ENCODE measurements around the gene FAM168A. TPM values are rescaled to one million over a fixed set of nuclear protein-coding genes. Genes with fewer than 3 reads are reported as not detected.

The FAM168A gene
- total RNA-seq, 1 experiment from 2014 or later = 62.8 TPM

Other genes with a start within 250 kb of the FAM168A start
- 11.3 TPM for gene RELT, start 221.7 kb downstream of the FAM168A start, total RNA-seq (2021; ENCODE audit: unreplicated experiment)
- gene PLEKHB1, start 48.5 kb upstream of the FAM168A start, total RNA-seq (2021; ENCODE audit: unreplicated experiment) = 6.6 TPM
- 149 TPM for gene RAB6A, start 163.0 kb upstream of the FAM168A start, total RNA-seq (2021; ENCODE audit: unreplicated experiment)
- gene MRPL48, start 189.8 kb upstream of the FAM168A start, total RNA-seq (2021; ENCODE audit: unreplicated experiment) = 42.0 TPM